ENCODE measurements around the gene PROSER3.

PROSER3 gene

GRCh38 chr19:35757749-35758608 is at the start of gene PROSER3:
TSS of gene PROSER3 (plus strand) at chr19:35758176. CDS start at chr19:35758216, 40 bp downstream.
- peak; percentile 98 for DNase-seq (ENCODE audit: low spot score)

DNA sequence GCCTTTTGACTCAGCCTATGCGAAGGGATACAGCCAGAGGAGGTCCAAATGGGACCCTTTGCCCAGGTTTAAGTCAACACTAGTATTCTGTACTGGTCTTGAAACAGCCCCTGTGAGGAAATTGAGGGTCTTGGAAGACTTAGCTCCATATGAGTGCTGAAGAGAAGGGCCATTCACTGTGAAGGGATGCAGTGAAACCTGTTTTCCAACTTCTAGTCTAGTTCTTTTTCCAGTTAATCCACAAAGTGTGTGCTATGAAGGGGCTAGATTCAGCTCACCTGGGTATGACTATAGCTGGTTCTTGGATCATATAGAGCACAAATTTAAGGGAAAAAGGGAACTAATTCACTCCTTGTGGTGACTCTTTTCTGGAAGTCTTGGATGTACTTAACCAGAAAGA is 49.6 kb upstream of the PROSER3 start:
- DNase-seq (ENCODE audit: low spot score), result no peak

- no peak for DNase-seq (ENCODE audit: low spot score)
These were observed 46.9 kb upstream of the PROSER3 start for GRCh38 chr19:35710784-35711723.

- DNase-seq (ENCODE audit: low spot score), result no peak
These were observed 45.1 kb upstream of the PROSER3 start for GRCh38 chr19:35712567-35713505.

DNA sequence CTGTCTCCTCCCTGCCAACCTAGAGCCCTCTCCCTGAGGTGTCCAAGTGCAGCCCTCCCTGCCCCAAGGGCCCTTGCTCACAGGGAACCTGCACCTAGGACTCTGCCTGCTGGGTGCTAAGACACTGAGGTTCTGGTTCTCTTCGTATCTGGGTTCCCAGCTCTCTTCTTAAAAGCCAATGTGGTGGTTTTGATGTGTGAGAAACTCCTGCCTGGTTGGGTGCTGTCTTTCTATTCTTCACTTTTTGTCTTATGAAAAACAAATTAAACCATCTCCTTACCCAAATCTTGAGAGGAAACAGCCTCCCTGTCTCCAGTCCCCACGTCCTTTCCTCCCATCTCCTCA is 44.5 kb upstream of the PROSER3 start:
- DNase-seq (ENCODE audit: low spot score), result no peak

- DNase-seq (ENCODE audit: low spot score), result no peak
These were observed 44.0 kb upstream of the PROSER3 start for GRCh38 chr19:35713904-35714495.

- no peak for DNase-seq (ENCODE audit: low spot score)
These were observed 43.2 kb upstream of the PROSER3 start for GRCh38 chr19:35714601-35715354.

DNA sequence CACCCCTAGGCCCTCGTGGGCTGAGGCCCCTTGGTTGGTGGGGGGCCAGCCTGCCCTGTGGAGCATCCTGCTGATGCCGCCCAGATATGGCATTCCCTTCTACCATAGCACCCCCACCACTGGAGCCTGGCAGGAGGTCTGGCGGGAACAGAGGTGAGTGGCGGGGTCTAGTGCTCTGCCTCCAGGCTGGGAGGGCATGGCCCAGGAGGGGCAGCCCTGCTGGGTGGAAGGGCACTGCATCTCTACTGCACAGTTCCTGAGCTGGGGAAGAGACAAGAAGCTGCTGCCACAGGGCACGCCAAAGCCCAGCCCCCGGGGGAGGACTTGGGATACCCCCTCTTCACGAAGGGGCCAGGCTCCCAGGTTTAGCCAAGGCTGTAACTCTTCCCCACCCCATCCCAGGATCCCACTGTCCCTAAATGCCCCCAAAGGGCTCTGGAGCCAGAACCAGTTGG is 42.6 kb upstream of the PROSER3 start:
- no peak for DNase-seq (ENCODE audit: low spot score)

- peak; percentile 58 for DNase-seq (ENCODE audit: low spot score)
These were observed 41.8 kb upstream of the PROSER3 start for GRCh38 chr19:35715981-35716800.

GRCh38 chr19:35716801-35717664 is 40.9 kb upstream of the PROSER3 start:
- peak; percentile 83 for DNase-seq (ENCODE audit: low spot score)

GRCh38 chr19:35717665-35718344 is 40.2 kb upstream of the PROSER3 start, which contains the start of gene KMT2B:
TSS of gene KMT2B (plus strand) at chr19:35718003. CDS start at chr19:35718019, 16 bp downstream.
- peak; percentile 96 for DNase-seq (ENCODE audit: low spot score)

DNA sequence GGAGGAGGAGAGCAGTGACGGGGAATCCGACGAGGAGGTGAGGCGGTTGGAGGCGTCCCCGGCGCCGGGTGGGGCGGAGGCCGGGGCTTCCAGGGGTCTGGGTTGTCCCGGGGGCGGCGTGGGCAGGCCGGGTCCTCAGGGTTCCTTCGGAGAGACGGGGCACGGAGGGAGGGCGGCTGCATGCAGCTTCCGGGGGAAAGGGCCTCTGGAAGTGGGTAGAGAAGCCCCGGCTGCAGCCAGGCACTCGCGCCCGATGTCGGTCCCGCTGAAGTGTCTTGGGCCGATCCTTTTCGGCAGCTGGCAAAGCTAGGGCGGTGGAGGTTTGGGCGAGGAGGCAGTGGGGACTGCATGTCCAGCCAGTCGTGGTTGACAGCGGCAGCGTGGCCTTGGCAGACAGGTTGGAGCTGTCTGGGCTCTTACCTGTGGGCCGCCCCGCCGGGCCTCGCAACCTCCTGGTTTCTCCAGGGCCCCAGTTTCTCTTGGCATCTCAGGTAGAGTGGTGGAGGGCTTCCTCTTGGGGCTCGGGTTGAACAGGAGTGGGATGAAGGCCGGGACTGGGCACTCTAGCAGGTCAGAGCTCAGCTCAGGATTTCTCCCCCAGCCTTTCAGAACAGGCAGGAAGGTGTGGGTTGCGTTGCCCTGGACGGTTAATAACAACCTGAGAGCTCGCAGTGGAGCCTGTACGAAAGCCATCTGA is 39.5 kb upstream of the PROSER3 start:
- no peak for DNase-seq (ENCODE audit: low spot score)

GRCh38 chr19:35719402-35720162 is 38.4 kb upstream of the PROSER3 start:
- no peak for DNase-seq (ENCODE audit: low spot score)

- no peak for DNase-seq (ENCODE audit: low spot score)
These were observed 37.8 kb upstream of the PROSER3 start for GRCh38 chr19:35720163-35720524.

DNA sequence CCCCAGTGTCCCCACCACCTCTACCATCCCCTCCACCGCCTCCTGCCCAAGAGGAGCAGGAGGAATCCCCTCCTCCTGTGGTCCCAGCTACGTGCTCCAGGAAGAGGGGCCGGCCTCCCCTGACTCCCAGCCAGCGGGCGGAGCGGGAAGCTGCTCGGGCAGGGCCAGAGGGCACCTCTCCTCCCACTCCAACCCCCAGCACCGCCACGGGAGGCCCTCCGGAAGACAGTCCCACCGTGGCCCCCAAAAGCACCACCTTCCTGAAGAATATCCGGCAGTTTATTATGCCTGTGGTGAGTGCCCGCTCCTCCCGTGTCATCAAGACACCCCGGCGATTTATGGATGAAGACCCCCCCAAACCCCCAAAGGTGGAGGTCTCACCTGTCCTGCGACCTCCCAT is 37.3 kb upstream of the PROSER3 start:
- no peak for DNase-seq (ENCODE audit: low spot score)

DNA sequence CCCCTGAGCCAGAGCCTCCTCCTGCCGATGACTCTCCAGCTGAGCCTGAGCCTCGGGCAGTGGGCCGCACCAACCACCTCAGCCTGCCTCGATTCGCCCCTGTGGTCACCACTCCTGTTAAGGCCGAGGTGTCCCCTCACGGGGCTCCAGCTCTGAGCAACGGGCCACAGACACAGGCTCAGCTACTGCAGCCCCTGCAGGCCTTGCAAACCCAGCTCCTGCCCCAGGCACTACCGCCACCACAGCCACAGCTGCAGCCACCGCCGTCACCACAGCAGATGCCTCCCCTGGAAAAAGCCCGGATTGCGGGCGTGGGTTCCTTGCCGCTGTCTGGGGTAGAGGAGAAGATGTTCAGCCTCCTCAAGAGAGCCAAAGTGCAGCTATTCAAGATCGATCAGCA is 36.6 kb upstream of the PROSER3 start:
- no peak for DNase-seq (ENCODE audit: low spot score)

GRCh38 chr19:35722461-35722860 is 35.5 kb upstream of the PROSER3 start:
- DNase-seq (ENCODE audit: low spot score), result no peak
